ENCODE measurements around the gene CYP3A5. TPM values are rescaled to one million over a fixed set of nuclear protein-coding genes. Genes with fewer than 3 reads are reported as not detected.

CYP3A5 gene
- total and polyA plus RNA-seq, 2 of the 4 experiments (the other 2 are of a cell fraction) = not detected

DNA sequence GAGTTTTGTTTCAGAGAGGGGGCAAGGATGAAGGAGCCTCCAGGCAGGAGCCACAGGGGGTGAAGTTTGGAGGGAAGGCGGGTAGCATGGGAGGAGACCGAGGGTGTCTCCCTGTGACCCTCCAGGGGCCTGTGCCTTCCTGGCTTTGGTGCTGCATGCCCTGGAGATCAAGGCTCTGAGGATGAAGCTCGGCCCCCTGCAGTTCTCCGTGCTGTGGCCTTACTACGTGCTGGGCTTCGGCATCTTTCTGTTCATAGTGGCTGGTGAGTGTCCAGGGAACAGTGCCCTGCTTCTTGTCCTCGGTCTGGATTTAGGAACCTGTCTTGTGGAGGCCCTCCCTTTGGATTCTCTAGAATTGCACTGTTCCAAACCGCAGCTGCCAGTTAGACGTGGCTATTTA is 72.2 kb downstream of the CYP3A5 start:
- Histone ChIP-seq H3K9me3 (ENCODE audit: control insufficient read depth, insufficient read depth, low read length) (no peaks in the 10 kb centered on the region), H3K27me3 (ENCODE audit: control insufficient read depth, insufficient read depth, low read length) (no peaks in the 10 kb centered on the region; the same call in 1 of the 2 replicates), H3K4me3 (ENCODE audit: insufficient read depth, low read depth, low read length) (no peak overlapping the region), H3K56ac (ENCODE audit: extremely low read depth, insufficient read depth, low read length) (no peak overlapping the region), H4K8ac (ENCODE audit: low read depth in 2 of 2, low read length in 2 of 2) (no peak overlapping the region), H4K20me1 (ENCODE audit: insufficient read depth, low read length) (no peaks in the 10 kb centered on the region), H3K79me1 (ENCODE audit: low read depth in 1 of 2, low read length in 2 of 2) (no peaks in the 10 kb centered on the region), H3K23ac (ENCODE audit: low read depth, low read length) (no peak overlapping the region), H2BK20ac (ENCODE audit: low read depth, low read length) (no peak overlapping the region), H3K27ac (ENCODE audit: insufficient read depth, low read length) (no peak overlapping the region), H3K4me1 (ENCODE audit: control insufficient read depth, insufficient read depth, low read length) (no peaks in the 10 kb centered on the region), H4K5ac (ENCODE audit: low read depth, low read length) (no peak overlapping the region), H4K91ac (ENCODE audit: insufficient read depth, low read depth, low read length) (no peak overlapping the region), H3K36me3 (ENCODE audit: control insufficient read depth, insufficient read depth, low read length) (no peaks in the 10 kb centered on the region), H3K4me2 (ENCODE audit: low read depth, low read length) (no peak overlapping the region), H3K9me1 (ENCODE audit: insufficient read depth, low read length) (no peaks in the 10 kb centered on the region; the same call in 1 of the 2 replicates), H3K4ac (ENCODE audit: low read depth, low read length) (no peak overlapping the region), H3K18ac (ENCODE audit: low read depth, low read length) (no peak overlapping the region), H2AK9ac (replicated peaks; ENCODE audit: low read depth, low read length, poor library complexity) (no peak overlapping the region), H2BK120ac (ENCODE audit: low read depth, low read length) (no peak overlapping the region), H2BK5ac (ENCODE audit: low read depth, low read length, poor library complexity, severe bottlenecking) (no peak overlapping the region), H3K14ac (replicated peaks; ENCODE audit: low read depth, low read length) (no peak overlapping the region), H2BK15ac (ENCODE audit: low read depth, low read length) (no peak overlapping the region), H3K9ac (ENCODE audit: low read depth, low read length) (no peak overlapping the region), H2AFZ (replicated peaks; ENCODE audit: low read length, poor library complexity) (no peak overlapping the region), H2AK5ac (ENCODE audit: low read depth, low read length) (no peak overlapping the region)
- 67% methylated on average over 1 of the region's 9 CpGs; no CpG with 5 or more reads in 1 of the 2 experiments for WGBS, 2 experiments (ENCODE audit: extremely low coverage in 2 of 2, insufficient read length in 1 of 2)
- POLR2A ChIA-PET (ENCODE audit: unreplicated experiment) = no interaction called here
- no peak for DNase-seq
- CTCF ChIA-PET = no interaction called here
- in situ Hi-C loops (cut with MboI; ENCODE audit: low sequenced_read_pairs) (no loop called here), intact Hi-C loops (cut with micrococcal nuclease) (no loop called here), dilution Hi-C loops (cut with HindIII; ENCODE audit: low sequenced_read_pairs, unreplicated experiment) (no loop called here)
- no peak for ATAC-seq (ENCODE audit: low read depth)
- TF ChIP-seq FOS (IDR thresholded peaks at IDR 0.05; ENCODE audit: low read depth, low read length) = no peak
- BruUV-seq (replicated peaks) = no TSS peak

All from IMR-90 (cell line).